Activated CD4-positive, alpha-beta T cell treated with anti-CD3 and anti-CD28 coated beads, Interleukin-2, amount 10 ng/mL, durations not matched to agents 7 days and 5 days (primary cell): ENCODE results near the gene NKX2-4. TPM values are rescaled to one million over a fixed set of nuclear protein-coding genes. Genes with fewer than 3 reads are reported as not detected.
"Not testable (repeated sequence)": the region's sequence is repeated elsewhere in the genome, so short reads cannot be mapped to it uniquely, and the experiment has no call there.

Experiments
- CTCF ChIA-PET: fragments of 350-600 bp; sonication (Branson Sonifier 250); formaldehyde crosslinking; loops from one replicate; lab custom pipeline; 2021; ENCODE audit warnings: antibody characterized with exemption; lab: Charles Lee
- POLR2A ChIA-PET: fragments of 350-600 bp; sonication (Branson Sonifier 250); formaldehyde crosslinking; loops from one replicate; lab custom pipeline; 2021; ENCODE audit warnings: antibody characterized with exemption; lab: Charles Lee
- DNase-seq: peaks from one replicate; pipeline ENCODE4 v3.0.0-alpha.2; 2020
- H3K27ac Mint-ChIP-seq: one replicate; pipeline ENCODE4 v1.8.0; 2021; ENCODE audit warnings: mild to moderate bottlenecking, moderate library complexity, mixed read lengths
- H3K27me3 Mint-ChIP-seq: one replicate; pipeline ENCODE4 v1.8.0; 2021; ENCODE audit warnings: mixed read lengths
- H3K36me3 Mint-ChIP-seq: one replicate; pipeline ENCODE4 v1.8.0; 2021; ENCODE audit warnings: low read depth, mixed read lengths
- H3K4me1 Mint-ChIP-seq: one replicate; pipeline ENCODE4 v1.8.0; 2021; ENCODE audit warnings: mixed read lengths
- H3K4me3 Mint-ChIP-seq: one replicate; pipeline ENCODE4 v1.8.0; 2021; ENCODE audit warnings: mild to moderate bottlenecking, moderate library complexity, mixed read lengths
- H3K9me3 Mint-ChIP-seq: one replicate; pipeline ENCODE4 v1.8.0; 2021; ENCODE audit warnings: mixed read lengths
- total RNA-seq, 2 experiments: library from RNA; stranded (reverse); gene quantifications; one replicate each; pipeline ENCODE4 v1.2.3, GENCODE V29; 2021

The NKX2-4 gene
- not detected for total RNA-seq

- H3K4me1 Mint-ChIP-seq: peaks cover 24% of the 10 kb centered on the region
- H3K4me3 Mint-ChIP-seq: peak within 1 kb of the TSS; percentile 48
- no peak for DNase-seq
- CTCF ChIA-PET: interaction anchor here (1.5 kb wide), 1 partner anchor 177 kb away, joined by 3 read pairs; no protein-coding TSS in a partner anchor
- no peak within 1 kb of the TSS for H3K27ac Mint-ChIP-seq
- H3K9me3 Mint-ChIP-seq: no peaks in the 10 kb centered on the region
- peaks cover 77% of the 10 kb centered on the region for H3K27me3 Mint-ChIP-seq
- POLR2A ChIA-PET: no interaction called here
- peaks cover 6% of the 10 kb centered on the region for H3K36me3 Mint-ChIP-seq
These were observed at the start of gene NKX2-4 for GRCh38 chr20:21397341-21398108. TSS of gene NKX2-4 (minus strand) at chr20:21397526. CDS start at chr20:21397399, 127 bp downstream.

- Mint-ChIP-seq H3K36me3 (no peaks in the 10 kb centered on the region), H3K27me3 (peaks cover 38% of the 10 kb centered on the region), H3K4me3 (no peak overlapping the region), H3K9me3 (no peaks in the 10 kb centered on the region), H3K27ac (no peak overlapping the region), H3K4me1 (no peaks in the 10 kb centered on the region)
- ChIA-PET POLR2A (no interaction called here), CTCF (no interaction called here)
- no peak for DNase-seq
These were observed 40.5 kb upstream of the NKX2-4 start for GRCh38 chr20:21437816-21438215.

- Mint-ChIP-seq H3K9me3 (no peaks in the 10 kb centered on the region), H3K27ac (no peak overlapping the region), H3K36me3 (no peaks in the 10 kb centered on the region), H3K4me3 (no peak overlapping the region), H3K4me1 (no peaks in the 10 kb centered on the region), H3K27me3 (peaks cover 35% of the 10 kb centered on the region)
- CTCF ChIA-PET: no interaction called here
- POLR2A ChIA-PET: no interaction called here
- DNase-seq: no peak
These were observed 39.9 kb upstream of the NKX2-4 start for GRCh38 chr20:21437248-21437647.

GRCh38 chr20:21436205-21436604 is 38.9 kb upstream of the NKX2-4 start:
- peaks cover 30% of the 10 kb centered on the region for H3K27me3 Mint-ChIP-seq
- DNase-seq: no peak
- H3K36me3 Mint-ChIP-seq: no peaks in the 10 kb centered on the region
- no peak overlapping the region for H3K4me3 Mint-ChIP-seq
- CTCF ChIA-PET: no interaction called here
- POLR2A ChIA-PET: no interaction called here
- H3K27ac Mint-ChIP-seq: no peak overlapping the region
- no peaks in the 10 kb centered on the region for H3K9me3 Mint-ChIP-seq
- H3K4me1 Mint-ChIP-seq: no peaks in the 10 kb centered on the region

- Mint-ChIP-seq H3K4me1 (no peaks in the 10 kb centered on the region), H3K4me3 (no peak overlapping the region), H3K27ac (no peak overlapping the region), H3K9me3 (no peaks in the 10 kb centered on the region), H3K27me3 (peaks cover 28% of the 10 kb centered on the region), H3K36me3 (no peaks in the 10 kb centered on the region)
- DNase-seq: no peak
- ChIA-PET POLR2A (no interaction called here), CTCF (no interaction called here)
These were observed 38.2 kb upstream of the NKX2-4 start for GRCh38 chr20:21435576-21435975.

GRCh38 chr20:21433329-21433890 is 36.1 kb upstream of the NKX2-4 start:
- CTCF ChIA-PET: no interaction called here
- DNase-seq: no peak
- Mint-ChIP-seq H3K27ac (no peak overlapping the region), H3K9me3 (no peaks in the 10 kb centered on the region), H3K4me1 (no peaks in the 10 kb centered on the region), H3K4me3 (no peak overlapping the region), H3K36me3 (no peaks in the 10 kb centered on the region), H3K27me3 (peaks cover 32% of the 10 kb centered on the region)
- POLR2A ChIA-PET: no interaction called here

GRCh38 chr20:21432911-21433310 is 35.6 kb upstream of the NKX2-4 start:
- H3K36me3 Mint-ChIP-seq: no peaks in the 10 kb centered on the region
- CTCF ChIA-PET: no interaction called here
- no peak for DNase-seq
- no peaks in the 10 kb centered on the region for H3K9me3 Mint-ChIP-seq
- no peaks in the 10 kb centered on the region for H3K4me1 Mint-ChIP-seq
- H3K27ac Mint-ChIP-seq: no peak overlapping the region
- H3K27me3 Mint-ChIP-seq: peaks cover 34% of the 10 kb centered on the region
- H3K4me3 Mint-ChIP-seq: no peak overlapping the region
- POLR2A ChIA-PET: no interaction called here

- POLR2A ChIA-PET: no interaction called here
- peaks cover 3% of the 10 kb centered on the region for H3K36me3 Mint-ChIP-seq
- H3K27me3 Mint-ChIP-seq: peaks cover 21% of the 10 kb centered on the region
- CTCF ChIA-PET: no interaction called here
- H3K9me3 Mint-ChIP-seq: peaks cover 3% of the 10 kb centered on the region
- H3K4me3 Mint-ChIP-seq: no peak overlapping the region
- no peak for DNase-seq
- H3K4me1 Mint-ChIP-seq: no peaks in the 10 kb centered on the region
- H3K27ac Mint-ChIP-seq: no peak overlapping the region
These were observed 32.7 kb upstream of the NKX2-4 start for GRCh38 chr20:21430020-21430419.

- DNase-seq: no peak
- peaks cover 3% of the 10 kb centered on the region for H3K36me3 Mint-ChIP-seq
- peaks cover 12% of the 10 kb centered on the region for H3K9me3 Mint-ChIP-seq
- no peak overlapping the region for H3K4me3 Mint-ChIP-seq
- H3K27me3 Mint-ChIP-seq: peaks cover 13% of the 10 kb centered on the region
- no peak overlapping the region for H3K27ac Mint-ChIP-seq
- ChIA-PET CTCF (no interaction called here), POLR2A (no interaction called here)
- no peaks in the 10 kb centered on the region for H3K4me1 Mint-ChIP-seq
These were observed 27.5 kb upstream of the NKX2-4 start for GRCh38 chr20:21424846-21425245.

- H3K9me3 Mint-ChIP-seq: peaks cover 13% of the 10 kb centered on the region
- H3K4me1 Mint-ChIP-seq, H3K36me3 Mint-ChIP-seq, H3K4me3 Mint-ChIP-seq, POLR2A ChIA-PET, H3K27ac Mint-ChIP-seq, DNase-seq, CTCF ChIA-PET: not testable (repeated sequence)
- H3K27me3 Mint-ChIP-seq: peaks cover 11% of the 10 kb centered on the region
These were observed 26.4 kb upstream of the NKX2-4 start for GRCh38 chr20:21423712-21424111.

- H3K27ac Mint-ChIP-seq: no peak overlapping the region
- ChIA-PET POLR2A (no interaction called here), CTCF (no interaction called here)
- DNase-seq: no peak
- H3K4me3 Mint-ChIP-seq: no peak overlapping the region
- H3K4me1 Mint-ChIP-seq: no peaks in the 10 kb centered on the region
- H3K36me3 Mint-ChIP-seq: peaks cover 3% of the 10 kb centered on the region
- H3K9me3 Mint-ChIP-seq: peaks cover 13% of the 10 kb centered on the region
- H3K27me3 Mint-ChIP-seq: peaks cover 20% of the 10 kb centered on the region
These were observed 24.4 kb upstream of the NKX2-4 start for GRCh38 chr20:21421601-21422236.

GRCh38 chr20:21419147-21419546 is 21.8 kb upstream of the NKX2-4 start:
- POLR2A ChIA-PET, CTCF ChIA-PET: not testable (repeated sequence)

GRCh38 chr20:21413996-21414395 is 16.7 kb upstream of the NKX2-4 start:
- H3K36me3 Mint-ChIP-seq, H3K27ac Mint-ChIP-seq, H3K4me3 Mint-ChIP-seq, POLR2A ChIA-PET: not testable (repeated sequence)
- peaks cover 17% of the 10 kb centered on the region for H3K9me3 Mint-ChIP-seq
- H3K27me3 Mint-ChIP-seq: peaks cover 68% of the 10 kb centered on the region
- peaks cover 13% of the 10 kb centered on the region for H3K4me1 Mint-ChIP-seq
- DNase-seq: peak; percentile 24
- CTCF ChIA-PET: interaction anchor here (0.6 kb wide), 1 partner anchor 91 kb away, joined by 3 read pairs; no protein-coding TSS in a partner anchor

More at GRCh38 chr20:21419147-21419546, 21.8 kb upstream of the NKX2-4 start:
- Mint-ChIP-seq H3K27me3 (peaks cover 36% of the 10 kb centered on the region), H3K9me3 (peaks cover 14% of the 10 kb centered on the region)
- not testable (repeated sequence) for H3K36me3 Mint-ChIP-seq, H3K4me1 Mint-ChIP-seq, H3K27ac Mint-ChIP-seq, H3K4me3 Mint-ChIP-seq, DNase-seq
